Measurements from ENCODE around the gene FARS2.

GRCh38 chr6:5305968-5306626 is 44.8 kb downstream of the FARS2 start:
- TF ChIP-seq CTCF (IDR thresholded peaks at IDR 0.05 in 8 of 11, conservative IDR thresholded peaks at IDR 0.05 in 3 of 11) (no peak), POLR2A (IDR thresholded peaks at IDR 0.05) (no peak), POLR2AphosphoS5 (IDR thresholded peaks at IDR 0.05) (no peak)

Measured in spleen (tissue), 7 donors.